Left cardiac atrium (tissue), 4 donors: ENCODE data around the gene CALB2. TPM values are rescaled to one million over a fixed set of nuclear protein-coding genes. Genes with fewer than 3 reads are reported as not detected.
A peak's percentile ranks its signal among the peaks of the same experiment; 100 is the strongest.
"Not testable (repeated sequence)": the region's sequence is repeated elsewhere in the genome, so short reads cannot be mapped to it uniquely, and the experiment has no call there.

Experiments used
- ATAC-seq, 2 donors: fragments of 200-7000 bp; cut with Tn5 transposase; one replicate each; pipeline ENCODE4 v1.9.1; 2020; ENCODE audit warnings: mild to moderate bottlenecking in 2 of 2, moderate library complexity in 2 of 2
- DNase-seq: peaks from one replicate; pipeline ENCODE4 v3.0.0-alpha.2; 2020
- intact Hi-C, 2 donors: fragments of 100-400 bp; cut with DNase I; formaldehyde crosslinking; loops; one replicate each; pipeline versions ENCODE4 v1.14.1 to v1.15.1; 2022 to 2023
- long read RNA-seq: library from polyadenylated mRNA; unstranded; transcript quantifications from one replicate; pipeline ENCODE4 v2.0.0, GENCODE V29; 2021
- total RNA-seq, 2 donors: library from RNA; stranded (reverse); fragmentation: NEBNext Ultra II Directional; extraction: Animal tissue kit (Norgen Biotek cat#: 25700); gene quantifications; one replicate each; pipeline ENCODE4 v1.2.1, GENCODE V29; 2021
- donor health status: DM: no; HTN: yes; CAD: no.
- donor health status: DM: no; HTN: yes; CAD: no; lungs with severe emphysema.
- donor health status: DM: yes; HTN: yes; CAD: no.
- donor health status: Dilated cardiomyopathy.

CALB2 gene
- 10 to 100 TPM; 25.9 to 30.8 TPM for total RNA-seq
- long read RNA-seq, transcript CALB2-201 (11 exons, 1,466 nt) = major isoform, 8 of 8 reads
- long read RNA-seq, partial matches to known transcripts = 0 of 8 reads
- long read RNA-seq, other reads (novel, unspliced or antisense) = 0 of 8 reads

DNA sequence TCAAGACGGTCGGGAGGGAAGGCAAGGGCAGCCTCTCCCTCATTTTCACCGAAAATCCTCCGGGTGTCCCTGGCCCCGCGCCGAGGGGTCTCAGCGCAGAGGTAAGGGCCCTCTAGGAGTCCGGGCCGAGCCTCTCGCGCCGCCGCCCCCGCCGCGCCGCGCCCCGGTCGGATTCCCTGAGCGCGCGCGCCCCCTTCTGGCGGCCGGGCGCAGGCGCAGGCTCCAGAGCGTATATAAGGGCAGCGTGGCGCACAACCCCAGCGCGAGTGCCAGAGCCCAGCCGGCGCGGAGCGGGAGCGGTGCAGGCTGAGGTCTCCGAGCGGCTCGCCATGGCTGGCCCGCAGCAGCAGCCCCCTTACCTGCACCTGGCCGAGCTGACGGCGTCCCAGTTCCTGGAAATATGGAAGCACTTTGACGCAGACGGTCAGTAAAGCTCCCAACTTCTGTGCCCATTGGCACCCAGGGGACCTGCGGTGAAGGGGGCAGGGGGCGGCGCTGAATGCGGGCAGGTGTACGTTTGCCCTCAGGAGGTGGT, at the start of gene CALB2:
Gene CALB2 (plus strand): TSS at position 260 of the 535 bp plus-strand sequence. CDS start 70 bp downstream, at position 330.
- ATAC-seq (peak; percentile 88 to 90), DNase-seq (peak; percentile 72)
- intact Hi-C loops = no loop called here

DNA sequence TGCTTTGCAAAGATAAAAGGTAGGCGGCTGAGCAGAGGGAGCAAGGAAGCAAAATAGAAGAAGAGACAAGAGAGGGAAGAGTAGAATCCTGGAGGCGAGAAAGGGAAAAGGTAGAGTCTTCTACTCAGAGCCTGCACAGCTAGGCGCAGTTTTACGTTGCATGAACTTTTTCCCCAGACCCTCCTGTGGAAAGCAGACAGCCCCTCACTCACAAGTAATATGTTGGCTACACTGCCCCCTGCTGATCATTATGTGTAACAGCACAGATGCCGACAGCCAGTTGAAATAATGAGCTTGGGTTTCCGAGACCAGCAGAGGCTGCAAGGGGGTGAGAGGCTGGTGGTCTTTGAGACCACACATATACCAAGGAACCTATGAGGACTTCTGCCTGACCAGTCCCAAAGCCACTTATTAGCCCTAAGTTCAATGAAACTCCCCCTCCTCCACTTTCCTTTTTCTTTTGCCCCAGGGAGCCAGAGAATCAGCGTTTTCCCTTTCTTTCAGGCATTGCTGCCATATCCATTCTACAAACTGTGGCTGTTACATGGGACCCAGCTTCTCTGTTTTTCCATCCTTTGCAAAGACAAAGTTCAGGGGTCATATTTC, 46.9 kb upstream of the CALB2 start:
- DNase-seq = no peak
- ATAC-seq = no peak
- intact Hi-C loops = no loop called here

DNA sequence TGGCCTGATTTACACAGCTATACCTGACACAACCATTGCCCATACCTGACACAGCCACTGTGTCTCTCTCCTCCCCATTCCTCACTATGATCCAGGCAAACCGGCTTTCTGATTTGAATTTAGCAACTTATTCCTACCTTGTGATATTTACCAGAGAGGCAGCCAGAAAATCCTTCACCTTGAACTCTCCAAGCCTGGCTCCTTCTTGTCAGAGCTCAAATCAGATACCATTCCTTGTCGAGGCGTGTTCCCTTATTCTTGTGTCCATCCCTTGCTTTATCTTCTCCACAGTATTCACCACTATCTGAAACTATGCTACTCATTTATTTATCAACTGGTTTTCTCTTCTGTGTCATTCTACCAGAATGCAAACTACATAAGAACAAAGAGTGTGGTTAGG, 44.9 kb upstream of the CALB2 start:
- DNase-seq, intact Hi-C loops, ATAC-seq: not testable (repeated sequence)

DNA sequence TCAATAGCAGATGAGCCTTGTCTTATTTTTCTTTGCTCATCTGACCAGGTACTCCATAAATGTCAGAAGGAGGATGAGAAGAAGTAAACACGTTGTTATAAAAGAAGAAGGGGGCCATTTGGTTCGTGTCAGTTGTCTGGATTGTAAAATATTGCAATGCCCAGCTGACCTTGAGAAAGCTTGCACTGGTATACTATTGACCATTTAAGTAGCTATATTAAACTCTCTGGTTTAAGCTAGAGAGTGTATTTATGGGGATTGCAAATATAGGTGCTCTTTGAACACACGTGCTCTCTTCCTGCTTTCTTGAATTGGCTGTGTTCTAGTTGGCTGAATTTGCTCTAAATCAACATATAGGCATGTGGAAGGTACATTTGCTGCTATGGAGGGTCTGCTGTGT, 43.3 kb upstream of the CALB2 start:
- no peak for ATAC-seq
- intact Hi-C loops = no loop called here
- no peak for DNase-seq

- intact Hi-C loops = no loop called here
- no peak for ATAC-seq
Measured at GRCh38 chr16:71319999-71320398, 38.5 kb upstream of the CALB2 start.

DNA sequence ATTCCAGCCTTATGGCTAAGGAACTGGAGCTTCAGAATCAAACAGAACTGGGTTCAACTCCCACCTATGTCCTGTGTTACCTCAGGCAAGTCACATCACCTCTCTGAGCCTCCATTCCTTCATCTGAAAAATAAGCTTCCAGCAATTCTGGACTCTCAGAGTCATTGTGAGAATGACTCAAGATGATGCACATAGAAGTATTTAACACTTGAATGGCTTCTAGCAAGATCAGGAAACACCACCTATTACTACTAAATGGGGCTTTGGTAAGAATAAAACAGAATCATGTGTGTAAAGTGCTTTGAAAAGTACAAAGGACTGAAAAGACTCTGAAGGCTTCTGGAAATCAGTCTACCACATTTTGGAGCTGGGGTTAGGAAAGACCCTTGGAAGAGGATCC, 30.8 kb upstream of the CALB2 start:
- intact Hi-C loops = no loop called here
- DNase-seq = no peak
- no peak for ATAC-seq

More at GRCh38 chr16:71319999-71320398, 38.5 kb upstream of the CALB2 start:
- DNase-seq = no peak

- intact Hi-C loops = no loop called here
- ATAC-seq (no peak), DNase-seq (no peak)
Measured at GRCh38 chr16:71328151-71328550, 30.4 kb upstream of the CALB2 start.

DNA sequence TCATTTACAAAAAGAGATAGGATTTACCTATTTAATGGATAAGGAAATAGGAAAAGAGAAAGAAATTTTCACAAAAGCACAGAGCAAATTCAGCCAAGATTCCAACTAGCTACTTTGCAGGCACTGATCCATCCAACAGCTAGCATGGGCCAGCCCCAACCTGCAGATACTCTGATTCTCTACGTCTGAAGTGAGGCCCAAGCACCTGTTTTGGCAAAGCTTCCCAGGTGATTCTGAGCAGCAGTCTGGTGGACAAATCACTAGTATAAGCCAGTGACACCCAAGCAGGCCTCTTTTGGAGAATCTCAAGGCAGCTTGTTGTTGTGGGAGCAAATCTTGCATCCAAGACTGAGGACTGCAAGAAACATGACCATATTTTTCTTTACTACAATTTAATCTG, 20.9 kb upstream of the CALB2 start:
- intact Hi-C loops = no loop called here
- ATAC-seq (no peak), DNase-seq (no peak)

DNA sequence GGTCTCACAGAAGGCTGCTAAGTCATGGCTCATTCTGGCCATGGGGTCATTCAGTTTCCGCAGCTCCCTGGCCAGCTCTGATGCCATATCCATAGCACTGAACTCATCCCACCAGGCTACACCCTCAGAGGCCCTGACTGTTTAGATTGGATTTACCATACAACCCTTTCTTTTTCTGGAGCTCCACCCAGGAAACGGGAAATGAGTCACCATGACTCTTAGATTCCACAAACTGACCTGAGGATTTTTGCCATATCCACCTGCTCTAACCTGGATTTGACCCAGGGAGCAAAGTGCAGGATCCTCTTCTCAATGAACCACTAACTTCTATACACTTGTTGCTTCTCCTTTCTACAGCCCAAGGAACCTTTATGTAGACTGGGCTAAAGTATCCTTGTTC, 20.3 kb upstream of the CALB2 start:
- intact Hi-C loops = no loop called here
- no peak for DNase-seq
- ATAC-seq = no peak

- intact Hi-C loops = no loop called here
- DNase-seq (no peak), ATAC-seq (no peak)
Measured at GRCh38 chr16:71338632-71339031, 19.9 kb upstream of the CALB2 start.

DNA sequence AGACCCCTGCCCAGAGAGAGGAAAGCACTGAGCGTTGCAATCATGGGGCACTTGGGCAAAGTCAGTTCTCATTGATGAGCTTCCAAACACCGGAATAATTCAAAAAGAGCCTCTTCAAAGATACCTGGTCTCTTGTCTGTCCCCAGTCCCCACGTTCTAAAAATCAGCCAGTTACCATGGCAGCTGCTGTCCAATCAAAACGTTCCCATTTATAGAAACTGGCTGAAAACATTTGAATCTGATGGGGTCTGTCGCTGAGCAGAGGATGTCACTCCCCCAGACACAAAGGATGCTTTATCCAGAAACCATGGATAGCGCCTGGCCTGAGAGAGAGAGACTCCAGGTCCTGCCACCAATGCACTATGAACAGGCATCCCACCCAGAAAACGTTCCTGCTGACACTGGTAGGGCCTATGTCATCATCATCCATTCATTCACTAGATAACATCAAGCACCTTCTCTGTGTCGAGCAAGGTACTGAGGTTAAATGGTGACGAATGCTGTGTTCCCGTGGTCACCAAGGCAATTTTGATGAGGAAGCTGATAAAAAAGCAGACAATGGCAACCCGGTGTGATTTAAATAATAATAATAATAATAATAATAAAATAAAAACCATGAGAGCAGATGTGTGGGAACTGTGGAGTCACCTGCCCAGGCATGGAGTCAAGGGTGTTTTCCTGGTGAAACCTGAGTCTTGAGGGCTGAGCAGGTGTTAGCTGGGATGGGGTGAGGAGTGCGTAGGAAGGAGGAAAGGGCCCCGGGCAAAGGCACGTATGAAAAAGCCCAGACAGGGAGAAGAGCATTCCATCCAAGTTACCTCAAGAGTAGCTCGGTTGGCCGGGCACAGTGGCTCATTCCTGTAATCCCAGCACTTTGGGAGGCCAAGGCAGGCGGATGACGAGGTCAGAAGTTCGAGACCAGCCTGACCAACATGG, 19.0 kb upstream of the CALB2 start:
- DNase-seq (no peak), ATAC-seq (no peak)
- intact Hi-C loops = no loop called here

GRCh38 chr16:71340406-71340805, 18.1 kb upstream of the CALB2 start:
- ATAC-seq = no peak

DNA sequence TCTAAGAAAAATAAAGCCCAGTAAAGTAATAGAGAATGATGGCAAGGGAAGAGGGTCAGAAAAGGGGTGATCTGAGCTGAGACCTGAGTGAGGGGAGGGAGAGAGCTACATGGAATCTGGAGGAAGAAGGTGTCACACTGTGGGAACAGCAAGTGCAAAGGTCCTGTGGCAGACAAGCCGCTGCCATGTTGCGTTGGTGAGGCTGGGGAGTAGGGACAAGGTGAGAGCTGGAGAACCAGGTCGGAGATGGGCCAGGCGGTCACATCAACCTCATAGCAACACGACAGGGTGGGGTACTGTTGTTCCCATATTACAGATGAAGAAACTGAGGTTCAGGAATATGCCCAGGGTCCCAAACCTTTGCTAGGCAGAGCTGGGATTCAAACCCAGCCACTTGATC, 16.6 kb upstream of the CALB2 start:
- DNase-seq = no peak
- intact Hi-C loops = no loop called here
- no peak for ATAC-seq

More at GRCh38 chr16:71340406-71340805, 18.1 kb upstream of the CALB2 start:
- intact Hi-C loops = no loop called here
- DNase-seq = no peak

- ATAC-seq (no peak), DNase-seq (no peak)
- intact Hi-C loops = no loop called here
Measured at GRCh38 chr16:71343078-71343477, 15.4 kb upstream of the CALB2 start.

- intact Hi-C loops = no loop called here
- ATAC-seq (no peak), DNase-seq (no peak)
Measured at GRCh38 chr16:71344315-71344905, 14.1 kb upstream of the CALB2 start.

GRCh38 chr16:71345031-71345430, 13.5 kb upstream of the CALB2 start:
- ATAC-seq (no peak), DNase-seq (no peak)
- intact Hi-C loops = no loop called here

DNA sequence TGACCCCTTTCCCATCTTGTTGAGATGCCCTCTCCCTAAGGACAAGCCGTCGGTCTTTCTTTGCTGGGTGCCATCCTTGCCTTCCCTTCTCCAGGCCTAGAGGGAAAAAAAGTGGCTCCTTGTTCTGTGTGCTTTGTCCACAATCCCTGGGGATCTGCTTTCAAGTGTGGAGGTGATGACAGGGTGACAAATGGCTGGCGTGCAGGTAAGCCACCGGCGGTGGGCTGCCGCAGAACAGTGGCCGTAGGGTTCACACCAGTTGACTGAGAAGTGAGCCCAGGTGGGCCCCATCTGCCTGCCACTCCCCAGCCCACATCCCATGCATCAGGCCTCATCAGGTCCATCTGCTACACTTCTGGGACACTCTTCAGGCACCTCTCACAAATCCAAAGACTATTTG, 11.4 kb upstream of the CALB2 start:
- no peak for DNase-seq
- ATAC-seq = no peak
- intact Hi-C loops = no loop called here

DNA sequence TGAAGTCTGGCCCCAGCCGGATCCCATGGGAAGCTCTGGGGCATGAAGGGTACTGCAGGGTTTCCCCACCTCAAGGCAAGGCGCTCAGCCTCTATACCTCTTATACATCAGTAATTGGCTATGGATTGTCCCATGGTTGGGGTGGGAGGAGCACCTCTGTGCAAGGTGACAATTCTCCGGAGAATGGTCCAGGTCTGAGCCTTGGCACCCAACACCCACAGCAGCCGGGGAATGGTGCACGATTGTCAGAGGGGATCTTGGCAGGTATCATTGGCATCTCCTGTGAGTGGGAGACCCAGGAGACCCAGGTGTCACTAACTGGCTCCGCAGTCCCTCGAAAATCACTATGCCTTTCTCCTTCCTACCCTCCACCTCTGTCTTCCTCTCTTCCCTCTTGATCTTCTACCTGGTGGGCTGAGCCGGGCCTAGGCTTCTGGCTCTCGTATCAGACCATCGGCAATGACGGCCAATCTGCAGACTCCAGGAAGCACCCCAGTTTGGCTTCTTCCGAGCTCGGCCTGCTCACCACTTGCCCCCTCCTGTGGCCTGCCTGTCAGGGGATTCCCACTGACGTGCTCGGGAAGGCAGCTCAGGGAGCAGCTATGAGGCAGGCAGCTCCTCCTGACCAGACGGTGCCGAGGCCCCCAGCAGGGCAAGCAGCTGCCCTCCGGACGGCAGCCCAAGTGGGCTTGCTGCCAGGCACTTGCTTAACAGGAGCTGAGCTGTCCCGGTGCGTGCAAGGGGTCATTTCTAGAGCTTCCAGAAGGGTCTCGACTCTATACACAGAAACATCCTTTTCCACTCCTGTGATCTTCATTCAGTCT, 10.0 kb upstream of the CALB2 start:
- ATAC-seq (no peak), DNase-seq (no peak)
- intact Hi-C loops = no loop called here
